AG20443 (cell line): ENCODE data around the gene SLC17A2.
"Not testable (repeated sequence)": the region's sequence is repeated elsewhere in the genome, so short reads cannot be mapped to it uniquely, and the experiment has no call there.

ENCODE experiments used
- DNase-seq: peaks from one replicate; pipeline ENCODE4 v3.0.0; 2012; ENCODE audit warnings: low spot score, mixed read lengths

Gene SLC17A2

GRCh38 chr6:25951296-25952032 is 21.0 kb upstream of the SLC17A2 start:
- no peak for DNase-seq

- no peak for DNase-seq
Observed at GRCh38 chr6:25950297-25950696, 19.8 kb upstream of the SLC17A2 start.

GRCh38 chr6:25949695-25950094 is 19.2 kb upstream of the SLC17A2 start:
- DNase-seq: no peak

- DNase-seq: not testable (repeated sequence)
Observed at GRCh38 chr6:25947492-25947891, 17.0 kb upstream of the SLC17A2 start.

- no peak for DNase-seq
Observed at GRCh38 chr6:25946631-25947030, 16.1 kb upstream of the SLC17A2 start.

GRCh38 chr6:25945738-25946137 is 15.2 kb upstream of the SLC17A2 start:
- DNase-seq: not testable (repeated sequence)

- no peak for DNase-seq
Observed at GRCh38 chr6:25944688-25945574, 14.4 kb upstream of the SLC17A2 start.

- DNase-seq: no peak
Observed at GRCh38 chr6:25943887-25944286, 13.4 kb upstream of the SLC17A2 start.

- DNase-seq: peak; percentile 47
Observed at GRCh38 chr6:25942561-25943147, 12.2 kb upstream of the SLC17A2 start.

- DNase-seq: no peak
Observed at GRCh38 chr6:25939593-25939992, 9.1 kb upstream of the SLC17A2 start.

GRCh38 chr6:25935953-25936352 is 5.5 kb upstream of the SLC17A2 start:
- no peak for DNase-seq

- DNase-seq: no peak
Observed at GRCh38 chr6:25934735-25935313, 4.3 kb upstream of the SLC17A2 start.

GRCh38 chr6:25934156-25934555 is 3.7 kb upstream of the SLC17A2 start:
- no peak for DNase-seq

GRCh38 chr6:25931411-25931709 is 869 bp upstream of the SLC17A2 start:
- no peak for DNase-seq

- not testable (repeated sequence) for DNase-seq
Observed at GRCh38 chr6:25929785-25930184, 706 bp downstream of the SLC17A2 start.

- no peak for DNase-seq
Observed at GRCh38 chr6:25928562-25929324, 1.7 kb downstream of the SLC17A2 start.

- peak; percentile 11 for DNase-seq
Observed at GRCh38 chr6:25927756-25928216, 2.7 kb downstream of the SLC17A2 start.

GRCh38 chr6:25927178-25927577 is 3.3 kb downstream of the SLC17A2 start:
- DNase-seq: no peak

GRCh38 chr6:25925876-25926275 is 4.6 kb downstream of the SLC17A2 start:
- no peak for DNase-seq

- peak; percentile 52 for DNase-seq
Observed at GRCh38 chr6:25922301-25922700, 8.2 kb downstream of the SLC17A2 start.

- no peak for DNase-seq
Observed at GRCh38 chr6:25921525-25922203, 8.8 kb downstream of the SLC17A2 start.
